ENCODE measurements around the gene NPFFR1.

- TF ChIP-seq YY1 (IDR thresholded peaks at IDR 0.05; ENCODE audit: insufficient read depth, insufficient read length) (no peak), SUZ12 (IDR thresholded peaks at IDR 0.05; ENCODE audit: extremely low read depth, insufficient read depth, insufficient read length) (no peak), ZNF274 (IDR thresholded peaks at IDR 0.05; ENCODE audit: low read depth, low read length) (no peak)
Observed at GRCh38 chr10:70274643-70275042, 9.2 kb downstream of the NPFFR1 start.
